H9 (cell line): Measurements from ENCODE around the gene ABHD14A. TPM values are rescaled to one million over a fixed set of nuclear protein-coding genes. Genes with fewer than 3 reads are reported as not detected.

Experiments
- DNase-seq: peaks from one replicate; pipeline ENCODE4 v3.0.0-alpha.2; 2017
- H2AFZ ChIP-seq: one replicate; pipeline ENCODE4 v1.6.1; 2013; ENCODE audit warnings: mild to moderate bottlenecking, low read length, control low read depth, moderate library complexity
- H2AK5ac ChIP-seq: 2 replicates; pipeline ENCODE4 v1.6.1; 2013; ENCODE audit warnings: low read length, control low read depth, mixed read lengths; ENCODE audit not compliant: insufficient read length
- H2BK120ac ChIP-seq: one replicate; pipeline ENCODE4 v1.6.1; 2013; ENCODE audit warnings: low read depth, mild to moderate bottlenecking, low read length, control low read depth, inconsistent platforms; ENCODE audit not compliant: poor library complexity, severe bottlenecking
- H2BK12ac ChIP-seq: 2 replicates; pipeline ENCODE4 v1.6.1; 2013; ENCODE audit warnings: low read length, control low read depth, mixed read lengths, low read depth; ENCODE audit not compliant: insufficient read length
- H2BK15ac ChIP-seq: 2 replicates; pipeline ENCODE4 v1.6.1; 2013; ENCODE audit warnings: low read depth, low read length, control low read depth
- H2BK20ac ChIP-seq: one replicate; pipeline ENCODE4 v1.6.1; 2013; ENCODE audit warnings: low read depth, mild to moderate bottlenecking, low read length, control low read depth, inconsistent platforms; ENCODE audit not compliant: poor library complexity, severe bottlenecking
- H2BK5ac ChIP-seq: 2 replicates; pipeline ENCODE4 v1.6.1; 2013; ENCODE audit warnings: low read length, control low read depth, mixed read lengths; ENCODE audit not compliant: insufficient read length
- H3K14ac ChIP-seq: 2 replicates; pipeline ENCODE4 v1.6.1; 2013; ENCODE audit warnings: low read length, control low read depth; ENCODE audit not compliant: insufficient read depth
- H3K18ac ChIP-seq: 2 replicates; pipeline ENCODE4 v1.6.1; 2013; ENCODE audit warnings: low read depth, mild to moderate bottlenecking, mixed read lengths, low read length, control low read depth; ENCODE audit not compliant: insufficient read length
- H3K23ac ChIP-seq: 2 replicates; pipeline ENCODE4 v1.6.1; 2013; ENCODE audit warnings: low read length, control low read depth, mixed read lengths, low read depth; ENCODE audit not compliant: insufficient read length
- H3K23me2 ChIP-seq: 2 replicates; pipeline ENCODE4 v1.6.1; 2013; ENCODE audit warnings: low read depth, mild to moderate bottlenecking, mixed read lengths, low read length, control low read depth; ENCODE audit not compliant: insufficient read length, poor library complexity, severe bottlenecking
- H3K27ac ChIP-seq: 2 replicates; pipeline ENCODE4 v1.5.1; 2013; ENCODE audit warnings: low read length, control low read depth, mixed read lengths, low read depth; ENCODE audit not compliant: insufficient read length
- H3K27me3 ChIP-seq: 2 replicates; pipeline ENCODE4 v1.6.1; 2013; ENCODE audit warnings: low read length, control low read depth, inconsistent platforms; ENCODE audit not compliant: insufficient read depth
- H3K4ac ChIP-seq: 2 replicates; pipeline ENCODE4 v1.6.1; 2013; ENCODE audit warnings: low read depth, mild to moderate bottlenecking, control low read depth, inconsistent platforms, low read length, moderate library complexity
- H3K4me1 ChIP-seq: 2 replicates; pipeline ENCODE4 v1.6.1; 2013; ENCODE audit warnings: low read length, control low read depth, inconsistent platforms; ENCODE audit not compliant: insufficient read depth
- H3K4me2 ChIP-seq: 2 replicates; pipeline ENCODE4 v1.6.1; 2013; ENCODE audit warnings: low read length, control low read depth, mixed read lengths; ENCODE audit not compliant: insufficient read length, insufficient read depth
- H3K56ac ChIP-seq: 2 replicates; pipeline ENCODE4 v1.6.1; 2013; ENCODE audit warnings: low read depth, mild to moderate bottlenecking, mixed read lengths, low read length, control low read depth; ENCODE audit not compliant: insufficient read length
- H3K79me1 ChIP-seq: 2 replicates; pipeline ENCODE4 v1.6.1; 2013; ENCODE audit warnings: low read depth, mild to moderate bottlenecking, moderate library complexity, low read length, control low read depth, inconsistent platforms; ENCODE audit not compliant: insufficient read depth, poor library complexity, severe bottlenecking
- H3K79me2 ChIP-seq: 2 replicates; pipeline ENCODE4 v1.6.1; 2013; ENCODE audit warnings: low read length, control low read depth, inconsistent platforms; ENCODE audit not compliant: insufficient read depth
- H3K9ac ChIP-seq: 2 replicates; pipeline ENCODE4 v1.6.1; 2013; ENCODE audit warnings: low read length, control low read depth, mixed read lengths; ENCODE audit not compliant: insufficient read length; ENCODE audit errors: extremely low read depth
- H3K9me3 ChIP-seq: one replicate; pipeline ENCODE4 v1.6.1; 2013; ENCODE audit warnings: low read depth, low read length, inconsistent platforms; ENCODE audit not compliant: control insufficient read depth
- H3T11ph ChIP-seq: one replicate; pipeline ENCODE4 v1.6.1; 2013; ENCODE audit warnings: mild to moderate bottlenecking, low read length, control low read depth, inconsistent platforms
- H4K20me1 ChIP-seq: one replicate; pipeline ENCODE4 v1.6.1; 2013; ENCODE audit not compliant: control insufficient read depth, insufficient read length, insufficient read depth
- H4K5ac ChIP-seq: 2 replicates; pipeline ENCODE4 v1.6.1; 2013; ENCODE audit warnings: low read depth, mild to moderate bottlenecking, mixed read lengths, low read length, control low read depth; ENCODE audit not compliant: insufficient read length
- H4K8ac ChIP-seq: replicated peaks from 2 replicates; pipeline ENCODE4 v1.6.1; 2013; ENCODE audit warnings: low read length, control low read depth, mixed read lengths, low read depth; ENCODE audit not compliant: insufficient read length
- H4K91ac ChIP-seq: 2 replicates; pipeline ENCODE4 v1.6.1; 2013; ENCODE audit warnings: low read depth, mild to moderate bottlenecking, moderate library complexity, mixed read lengths, low read length, control low read depth; ENCODE audit not compliant: insufficient read length
- H3K27ac Mint-ChIP-seq, 3 experiments: 2 replicates in 2 of 3; 3 replicates in 1 of 3; pipeline ENCODE4 v1.8.0; 2020 to 2021; ENCODE audit warnings: mixed read lengths in 3 of 3, mild to moderate bottlenecking in 1 of 3, moderate library complexity in 1 of 3
- H3K27me3 Mint-ChIP-seq: 2 replicates; pipeline ENCODE4 v1.8.0; 2021; ENCODE audit warnings: low read depth, mild to moderate bottlenecking, moderate library complexity, mixed read lengths
- H3K36me3 Mint-ChIP-seq, 3 experiments: 2 replicates in 2 of 3; 3 replicates in 1 of 3; pipeline ENCODE4 v1.8.0; 2020 to 2021; ENCODE audit warnings: low read depth in 3 of 3, mixed read lengths in 3 of 3; ENCODE audit not compliant: insufficient read depth in 1 of 3
- H3K4me1 Mint-ChIP-seq, 2 experiments: 2 replicates each; pipeline ENCODE4 v1.8.0; 2020; ENCODE audit warnings: mixed read lengths in 2 of 2
- H3K4me3 Mint-ChIP-seq, 2 experiments: 2 replicates in 1 of 2; 3 replicates in 1 of 2; pipeline ENCODE4 v1.8.0; 2020 to 2021; ENCODE audit warnings: mild to moderate bottlenecking in 2 of 2, mixed read lengths in 2 of 2, moderate library complexity in 1 of 2
- H3K9me3 Mint-ChIP-seq, 2 experiments: 2 replicates in 1 of 2; 3 replicates in 1 of 2; pipeline ENCODE4 v1.8.0; 2020; ENCODE audit warnings: mild to moderate bottlenecking in 2 of 2, mixed read lengths in 2 of 2, moderate library complexity in 1 of 2
- CTCF ChIP-seq: fragments of 200-600 bp; sonication (generic); conservative IDR thresholded peaks from 3 replicates; pipeline ENCODE4 v1.8.0; 2021; ENCODE audit warnings: antibody characterized with exemption, mild to moderate bottlenecking
- WGBS: extraction: QIAGEN DNeasy Blood & Tissue Kit; methylation state at CpG from one replicate; pipeline ENCODE4 v1.1.7; 2013; ENCODE audit warnings: missing lambda C conversion rate, low lambda C conversion rate, mixed read lengths; ENCODE audit not compliant: insufficient read length; ENCODE audit errors: extremely low coverage; 5-methylcytosine and 5-hydroxymethylcytosine counted together
- total RNA-seq: library from RNA; stranded (reverse); gene quantifications from 2 replicates; pipeline ENCODE4 v1.2.1, GENCODE V29; 2021

ABHD14A gene
- total RNA-seq, 1 experiment from 2014 or later: 3.1 TPM

- H3K27me3 Mint-ChIP-seq: peaks cover 55% of the 10 kb centered on the region
- peak overlapping the region in 1 of 2 experiments; percentile 14; a peak in 1 of 5 replicates for H3K4me3 Mint-ChIP-seq
- Histone ChIP-seq H3K4ac (no peak overlapping the region), H3K79me2 (no peaks in the 10 kb centered on the region), H3K9ac (no peak overlapping the region), H4K5ac (no peak overlapping the region), H3K4me2 (no peak overlapping the region), H3K27ac (no peak overlapping the region), H3K27me3 (no peaks in the 10 kb centered on the region), H2BK20ac (no peak overlapping the region), H3K18ac (no peak overlapping the region), H3K79me1 (no peaks in the 10 kb centered on the region), H4K91ac (no peak overlapping the region), H2BK12ac (no peak overlapping the region), H4K20me1 (no peaks in the 10 kb centered on the region), H3K23ac (no peak overlapping the region), H4K8ac (no peak overlapping the region), H3K4me1 (peaks cover 10% of the 10 kb centered on the region; the same call in 1 of the 2 replicates), H3K23me2 (peaks cover 11% of the 10 kb centered on the region), H2BK120ac (no peak overlapping the region), H3K14ac (no peak overlapping the region), H3K9me3 (no peaks in the 10 kb centered on the region), H2BK15ac (no peak overlapping the region), H3K56ac (no peak overlapping the region), H3T11ph (no peak overlapping the region), H2AK5ac (no peak overlapping the region), H2AFZ (no peak overlapping the region), H2BK5ac (no peak overlapping the region)
- WGBS: no CpG with 5 or more reads among the region's 4 CpGs
- no peaks in the 10 kb centered on the region for H3K9me3 Mint-ChIP-seq
- H3K36me3 Mint-ChIP-seq: peaks cover 0 to 5% (median 2%) of the 10 kb centered on the region in 3 experiments; a peak in 3 of 7 replicates
- no peak for TF ChIP-seq CTCF
- peaks cover 53 to 73% of the 10 kb centered on the region in 2 experiments for H3K4me1 Mint-ChIP-seq
- DNase-seq: no peak
- H3K27ac Mint-ChIP-seq: no peak overlapping the region
Observed at GRCh38 chr3:51964521-51964920, 10.3 kb upstream of the ABHD14A start.
